GM12878 (cell line): Measurements from ENCODE around the gene RIPPLY2. TPM values are rescaled to one million over a fixed set of nuclear protein-coding genes. Genes with fewer than 3 reads are reported as not detected.

Source experiments
- ATAC-seq: fragments of 200-7000 bp; cut with Tn5 transposase; 3 replicates; pipeline ENCODE4 v1.9.1; 2020; ENCODE audit warnings: mild to moderate bottlenecking, moderate library complexity
- BruUV-seq: library from RNA; stranded (reverse); fragments of 400-500 nt; replicated peaks from 2 replicates; lab custom pipeline; 2021; lab: Mats Ljungman, UMichigan
- CTCF ChIA-PET: fragments of 300-600 bp; sonication (Branson Sonifier 250); formaldehyde crosslinking; extraction: SDS; loops from one replicate; lab custom pipeline; 2021; ENCODE audit warnings: inconsistent platforms; lab: Yijun Ruan, JAX
- POLR2A ChIA-PET: fragments of 350-600 bp; formaldehyde crosslinking; extraction: SDS; loops from one replicate; lab custom pipeline; 2021; ENCODE audit warnings: inconsistent platforms; lab: Charles Lee
- RAD21 ChIA-PET: fragments of 300-600 bp; sonication (Branson Sonifier 250); formaldehyde crosslinking; loops from one replicate; lab custom pipeline; 2023; ENCODE audit warnings: antibody characterized with exemption; ENCODE audit not compliant: unreplicated experiment; lab: Charles Lee
- SMC1A ChIA-PET: fragments of 300-600 bp; sonication (Branson Sonifier 250); formaldehyde crosslinking; loops from one replicate; lab custom pipeline; 2023; ENCODE audit not compliant: unreplicated experiment, uncharacterized antibody; lab: Charles Lee
- DNase-seq: peaks from one replicate; pipeline ENCODE4 v3.0.0-alpha.2; 2011; ENCODE audit warnings: low read depth, low spot score
- FAIRE-seq: peaks from 3 replicates; lab custom pipeline; 2011; peaks lifted over from hg19 to GRCh38; lab: Jason Lieb, UNC
- H2AFZ ChIP-seq: 2 replicates; pipeline ENCODE4 v1.6.0; 2011; ENCODE audit warnings: low read depth, low read length, control low read depth; ENCODE audit not compliant: control insufficient read depth
- H3K27ac ChIP-seq: 2 replicates; pipeline ENCODE4 v1.5.1; 2011; ENCODE audit warnings: control low read depth; ENCODE audit not compliant: control insufficient read depth, insufficient read depth
- H3K27me3 ChIP-seq, 2 experiments: replicated peaks in 1 of 2; 2 replicates each; pipeline versions ENCODE4 v1.6.0 to v1.6.1; 2011; ENCODE audit warnings: low read length in 1 of 2; ENCODE audit not compliant: control insufficient read depth in 2 of 2, insufficient read depth in 2 of 2
- H3K36me3 ChIP-seq, 2 experiments: 2 replicates each; pipeline ENCODE4 v1.5.1; 2011; ENCODE audit warnings: low read length in 1 of 2; ENCODE audit not compliant: control insufficient read depth in 2 of 2, insufficient read depth in 2 of 2
- H3K4me1 ChIP-seq: 2 replicates; pipeline ENCODE4 v1.6.1; 2011; ENCODE audit warnings: mild to moderate bottlenecking, low read length, moderate library complexity, mixed read lengths; ENCODE audit not compliant: control insufficient read depth, insufficient read depth
- H3K4me2 ChIP-seq: 2 replicates; pipeline ENCODE4 v1.6.0; 2011; ENCODE audit warnings: control low read depth; ENCODE audit not compliant: control insufficient read depth, insufficient read depth
- H3K4me3 ChIP-seq: fragments of 200-600 bp; sonication (generic); 2 replicates; pipeline ENCODE4 v1.5.1; 2016
- H3K79me2 ChIP-seq: 2 replicates; pipeline ENCODE4 v1.6.0; 2011; ENCODE audit warnings: low read length; ENCODE audit not compliant: control insufficient read depth, insufficient read depth
- H3K9ac ChIP-seq: 2 replicates; pipeline ENCODE4 v1.8.0; 2011; ENCODE audit warnings: low read length, control low read depth, mixed read lengths; ENCODE audit not compliant: control insufficient read depth, insufficient read depth
- H3K9me3 ChIP-seq: replicated peaks from 3 replicates; pipeline ENCODE4 v1.5.1; 2011; ENCODE audit warnings: mild to moderate bottlenecking, low read length; ENCODE audit not compliant: control insufficient read depth, insufficient read depth
- H4K20me1 ChIP-seq: 2 replicates; pipeline ENCODE4 v1.6.0; 2011; ENCODE audit not compliant: control insufficient read depth, insufficient read depth
- CBX5 ChIP-seq: sonication (generic); IDR thresholded peaks from 2 replicates; pipeline ENCODE4 v1.6.1; 2016; ENCODE audit warnings: low read depth, moderate library complexity, mild to moderate bottlenecking, inconsistent platforms
- WGBS: methylation state at CpG from one replicate; pipeline ENCODE4 v1.1.6; 2016; ENCODE audit warnings: low lambda C conversion rate; ENCODE audit not compliant: insufficient replicate concordance, insufficient coverage; ENCODE audit errors: missing lambda C conversion rate; 5-methylcytosine and 5-hydroxymethylcytosine counted together
- in situ Hi-C: fragments of 300-500 bp; cut with MboI; formaldehyde crosslinking; loops from 9 replicates; pipeline ENCODE4 v1.14.3; 2018; ENCODE audit warnings: mixed read lengths
- intact Hi-C: fragments of 100-400 bp; cut with micrococcal nuclease; formaldehyde crosslinking; loops from one replicate; pipeline ENCODE4 v1.14.2; 2022; ENCODE audit not compliant: unreplicated experiment
- polyA plus RNA-seq, 11 experiments: library from polyadenylated mRNA; depleted of rRNA in 4 of 11; unstranded in 6 of 11; stranded (reverse) in 5 of 11; fragments of >200 nt; fragmentation: Nextera tagmentation in 4 of 11; fragmentation: Illumina TruSeq in 1 of 11; extraction: Ambion mirVana in 4 of 11; extraction: Trizol in 1 of 11; gene quantifications; 1 replicate in 1 of 11; 2 replicates in 10 of 11; pipeline versions ENCODE4 v1.2.1 to v1.2.3, GENCODE V29; 2011 to 2016; ENCODE audit warnings: inconsistent platforms in 2 of 11, missing spikeins in 2 of 11, low read depth in 1 of 11
- total RNA-seq, 4 experiments: library from RNA; depleted of rRNA in 3 of 4; stranded (reverse); fragments of >200 nt in 3 of 4; fragmentation: Illumina TruSeq in 1 of 4; extraction: Trizol in 1 of 4; gene quantifications; 2 replicates each; pipeline versions ENCODE4 v1.2.1 to v1.2.3, GENCODE V29; 2013 to 2021
- TF ChIP-seq, protein P1 (sequence below): fragments of 150-350 bp; IDR thresholded peaks from 2 replicates; pipeline ENCODE4 v1.6.1; 2016; ENCODE audit warnings: low read depth, low read length
- TF ChIP-seq, protein P2 (sequence below): fragments of 450-650 bp; IDR thresholded peaks from 2 replicates; pipeline ENCODE4 v1.6.1; 2018; ENCODE audit warnings: mild to moderate bottlenecking, low read depth, moderate library complexity; ENCODE audit not compliant: partially characterized antibody
- TF ChIP-seq, protein P3 (sequence below): IDR thresholded peaks from 2 replicates; pipeline ENCODE4 v1.6.1; 2011; ENCODE audit warnings: borderline replicate concordance, low read depth, mild to moderate bottlenecking, moderate library complexity, low read length; ENCODE audit not compliant: insufficient read depth, poor library complexity, severe bottlenecking
- TF ChIP-seq, protein P4 (sequence below): fragments of 450-650 bp; IDR thresholded peaks from 2 replicates; pipeline ENCODE4 v1.6.1; 2017; ENCODE audit warnings: mild to moderate bottlenecking, moderate library complexity

Gene RIPPLY2
- total and polyA plus RNA-seq, 10 of the 15 experiments (the other 5 are each of a cell fraction or from before 2014, with no cell fraction given), result 0.09 to 0.51 (median 0.17) TPM; not detected in 7

DNA sequence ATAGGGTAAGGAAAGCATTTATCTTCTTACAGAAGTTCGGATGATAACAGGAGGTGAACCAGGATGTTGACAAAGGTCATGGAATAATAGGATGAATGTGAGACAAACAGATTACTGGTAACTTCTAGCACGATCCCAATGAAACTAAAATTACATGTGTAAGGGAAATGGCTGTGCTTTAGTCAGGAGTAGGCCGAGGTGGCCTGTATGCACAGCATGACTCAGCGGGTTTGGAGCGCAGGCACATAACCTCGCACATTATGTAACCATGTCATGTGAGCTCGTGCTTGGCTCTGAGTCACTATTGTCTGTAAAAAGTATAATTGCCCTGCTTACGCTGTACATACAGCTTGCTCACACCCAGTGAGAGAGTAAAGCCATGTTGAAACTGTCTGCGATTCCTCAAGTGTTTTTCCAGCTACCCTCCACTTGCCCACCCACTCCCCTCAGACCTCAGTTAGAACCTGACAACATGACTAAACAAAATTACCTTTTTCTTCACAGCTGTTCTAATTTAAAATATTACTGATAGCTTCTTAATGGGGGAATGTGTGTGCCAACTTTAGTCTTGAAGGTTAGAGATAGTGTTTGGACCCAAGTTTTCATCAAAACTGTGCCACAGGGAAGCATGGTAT lies 14.5 kb downstream of the RIPPLY2 start:
- Histone ChIP-seq H3K27me3 (no peaks in the 10 kb centered on the region), H3K79me2 (peaks cover 9% of the 10 kb centered on the region), H3K36me3 (peaks cover 7 to 28% of the 10 kb centered on the region in 2 experiments), H3K4me2 (no peak overlapping the region), H3K4me1 (peaks cover under 1% of the 10 kb centered on the region; the same call in 1 of the 2 replicates), H3K9ac (no peak overlapping the region), H3K9me3 (peaks cover 17% of the 10 kb centered on the region), H3K27ac (no peak overlapping the region), H4K20me1 (no peaks in the 10 kb centered on the region), H3K4me3 (no peak overlapping the region), H2AFZ (no peak overlapping the region)
- FAIRE-seq (no peak), ATAC-seq (peak; percentile 28; the same call in 1 of the 3 replicates), DNase-seq (no peak)
- WGBS, result 93% methylated on average over 9 of the region's 9 CpGs
- ChIA-PET SMC1A (no interaction called here), RAD21 (no interaction called here), CTCF (interaction anchor here (0.9 kb wide), 2 partner anchors 17 to 18 kb away, joined by 3 read pairs; no protein-coding TSS in a partner anchor), POLR2A (no interaction called here)
- TF ChIP-seq CBX5, result peak; percentile 98
- TF ChIP-seq, protein P1, sequence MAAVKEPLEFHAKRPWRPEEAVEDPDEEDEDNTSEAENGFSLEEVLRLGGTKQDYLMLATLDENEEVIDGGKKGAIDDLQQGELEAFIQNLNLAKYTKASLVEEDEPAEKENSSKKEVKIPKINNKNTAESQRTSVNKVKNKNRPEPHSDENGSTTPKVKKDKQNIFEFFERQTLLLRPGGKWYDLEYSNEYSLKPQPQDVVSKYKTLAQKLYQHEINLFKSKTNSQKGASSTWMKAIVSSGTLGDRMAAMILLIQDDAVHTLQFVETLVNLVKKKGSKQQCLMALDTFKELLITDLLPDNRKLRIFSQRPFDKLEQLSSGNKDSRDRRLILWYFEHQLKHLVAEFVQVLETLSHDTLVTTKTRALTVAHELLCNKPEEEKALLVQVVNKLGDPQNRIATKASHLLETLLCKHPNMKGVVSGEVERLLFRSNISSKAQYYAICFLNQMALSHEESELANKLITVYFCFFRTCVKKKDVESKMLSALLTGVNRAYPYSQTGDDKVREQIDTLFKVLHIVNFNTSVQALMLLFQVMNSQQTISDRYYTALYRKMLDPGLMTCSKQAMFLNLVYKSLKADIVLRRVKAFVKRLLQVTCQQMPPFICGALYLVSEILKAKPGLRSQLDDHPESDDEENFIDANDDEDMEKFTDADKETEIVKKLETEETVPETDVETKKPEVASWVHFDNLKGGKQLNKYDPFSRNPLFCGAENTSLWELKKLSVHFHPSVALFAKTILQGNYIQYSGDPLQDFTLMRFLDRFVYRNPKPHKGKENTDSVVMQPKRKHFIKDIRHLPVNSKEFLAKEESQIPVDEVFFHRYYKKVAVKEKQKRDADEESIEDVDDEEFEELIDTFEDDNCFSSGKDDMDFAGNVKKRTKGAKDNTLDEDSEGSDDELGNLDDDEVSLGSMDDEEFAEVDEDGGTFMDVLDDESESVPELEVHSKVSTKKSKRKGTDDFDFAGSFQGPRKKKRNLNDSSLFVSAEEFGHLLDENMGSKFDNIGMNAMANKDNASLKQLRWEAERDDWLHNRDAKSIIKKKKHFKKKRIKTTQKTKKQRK, result peak; percentile 86
- TF ChIP-seq, protein P2, sequence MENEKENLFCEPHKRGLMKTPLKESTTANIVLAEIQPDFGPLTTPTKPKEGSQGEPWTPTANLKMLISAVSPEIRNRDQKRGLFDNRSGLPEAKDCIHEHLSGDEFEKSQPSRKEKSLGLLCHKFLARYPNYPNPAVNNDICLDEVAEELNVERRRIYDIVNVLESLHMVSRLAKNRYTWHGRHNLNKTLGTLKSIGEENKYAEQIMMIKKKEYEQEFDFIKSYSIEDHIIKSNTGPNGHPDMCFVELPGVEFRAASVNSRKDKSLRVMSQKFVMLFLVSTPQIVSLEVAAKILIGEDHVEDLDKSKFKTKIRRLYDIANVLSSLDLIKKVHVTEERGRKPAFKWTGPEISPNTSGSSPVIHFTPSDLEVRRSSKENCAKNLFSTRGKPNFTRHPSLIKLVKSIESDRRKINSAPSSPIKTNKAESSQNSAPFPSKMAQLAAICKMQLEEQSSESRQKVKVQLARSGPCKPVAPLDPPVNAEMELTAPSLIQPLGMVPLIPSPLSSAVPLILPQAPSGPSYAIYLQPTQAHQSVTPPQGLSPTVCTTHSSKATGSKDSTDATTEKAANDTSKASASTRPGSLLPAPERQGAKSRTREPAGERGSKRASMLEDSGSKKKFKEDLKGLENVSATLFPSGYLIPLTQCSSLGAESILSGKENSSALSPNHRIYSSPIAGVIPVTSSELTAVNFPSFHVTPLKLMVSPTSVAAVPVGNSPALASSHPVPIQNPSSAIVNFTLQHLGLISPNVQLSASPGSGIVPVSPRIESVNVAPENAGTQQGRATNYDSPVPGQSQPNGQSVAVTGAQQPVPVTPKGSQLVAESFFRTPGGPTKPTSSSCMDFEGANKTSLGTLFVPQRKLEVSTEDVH, result no peak
- TF ChIP-seq, protein P3, sequence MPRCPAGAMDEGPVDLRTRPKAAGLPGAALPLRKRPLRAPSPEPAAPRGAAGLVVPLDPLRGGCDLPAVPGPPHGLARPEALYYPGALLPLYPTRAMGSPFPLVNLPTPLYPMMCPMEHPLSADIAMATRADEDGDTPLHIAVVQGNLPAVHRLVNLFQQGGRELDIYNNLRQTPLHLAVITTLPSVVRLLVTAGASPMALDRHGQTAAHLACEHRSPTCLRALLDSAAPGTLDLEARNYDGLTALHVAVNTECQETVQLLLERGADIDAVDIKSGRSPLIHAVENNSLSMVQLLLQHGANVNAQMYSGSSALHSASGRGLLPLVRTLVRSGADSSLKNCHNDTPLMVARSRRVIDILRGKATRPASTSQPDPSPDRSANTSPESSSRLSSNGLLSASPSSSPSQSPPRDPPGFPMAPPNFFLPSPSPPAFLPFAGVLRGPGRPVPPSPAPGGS, result peak; percentile 86
- TF ChIP-seq, protein P4, sequence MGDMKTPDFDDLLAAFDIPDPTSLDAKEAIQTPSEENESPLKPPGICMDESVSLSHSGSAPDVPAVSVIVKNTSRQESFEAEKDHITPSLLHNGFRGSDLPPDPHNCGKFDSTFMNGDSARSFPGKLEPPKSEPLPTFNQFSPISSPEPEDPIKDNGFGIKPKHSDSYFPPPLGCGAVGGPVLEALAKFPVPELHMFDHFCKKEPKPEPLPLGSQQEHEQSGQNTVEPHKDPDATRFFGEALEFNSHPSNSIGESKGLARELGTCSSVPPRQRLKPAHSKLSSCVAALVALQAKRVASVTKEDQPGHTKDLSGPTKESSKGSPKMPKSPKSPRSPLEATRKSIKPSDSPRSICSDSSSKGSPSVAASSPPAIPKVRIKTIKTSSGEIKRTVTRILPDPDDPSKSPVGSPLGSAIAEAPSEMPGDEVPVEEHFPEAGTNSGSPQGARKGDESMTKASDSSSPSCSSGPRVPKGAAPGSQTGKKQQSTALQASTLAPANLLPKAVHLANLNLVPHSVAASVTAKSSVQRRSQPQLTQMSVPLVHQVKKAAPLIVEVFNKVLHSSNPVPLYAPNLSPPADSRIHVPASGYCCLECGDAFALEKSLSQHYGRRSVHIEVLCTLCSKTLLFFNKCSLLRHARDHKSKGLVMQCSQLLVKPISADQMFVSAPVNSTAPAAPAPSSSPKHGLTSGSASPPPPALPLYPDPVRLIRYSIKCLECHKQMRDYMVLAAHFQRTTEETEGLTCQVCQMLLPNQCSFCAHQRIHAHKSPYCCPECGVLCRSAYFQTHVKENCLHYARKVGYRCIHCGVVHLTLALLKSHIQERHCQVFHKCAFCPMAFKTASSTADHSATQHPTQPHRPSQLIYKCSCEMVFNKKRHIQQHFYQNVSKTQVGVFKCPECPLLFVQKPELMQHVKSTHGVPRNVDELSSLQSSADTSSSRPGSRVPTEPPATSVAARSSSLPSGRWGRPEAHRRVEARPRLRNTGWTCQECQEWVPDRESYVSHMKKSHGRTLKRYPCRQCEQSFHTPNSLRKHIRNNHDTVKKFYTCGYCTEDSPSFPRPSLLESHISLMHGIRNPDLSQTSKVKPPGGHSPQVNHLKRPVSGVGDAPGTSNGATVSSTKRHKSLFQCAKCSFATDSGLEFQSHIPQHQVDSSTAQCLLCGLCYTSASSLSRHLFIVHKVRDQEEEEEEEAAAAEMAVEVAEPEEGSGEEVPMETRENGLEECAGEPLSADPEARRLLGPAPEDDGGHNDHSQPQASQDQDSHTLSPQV, result no peak
- BruUV-seq, result no TSS peak
- intact Hi-C loops (loop anchor here (5.0 kb wide), 1 partner anchor 255 kb away; no protein-coding TSS in a partner anchor), in situ Hi-C loops (no loop called here)
